ENCODE measurements around the gene ADARB2.

ADARB2 gene

GRCh38 chr10:1374511-1375345, 362.6 kb downstream of the ADARB2 start:
- no peak for DNase-seq (ENCODE audit: low read depth, low spot score)

- no peak for DNase-seq (ENCODE audit: low read depth, low spot score)
These were observed 364.0 kb downstream of the ADARB2 start for GRCh38 chr10:1373287-1373686.

- DNase-seq (ENCODE audit: low read depth, low spot score), result no peak
These were observed 365.1 kb downstream of the ADARB2 start for GRCh38 chr10:1372212-1372611.

- DNase-seq (ENCODE audit: low read depth, low spot score), result no peak
These were observed 367.0 kb downstream of the ADARB2 start for GRCh38 chr10:1370298-1370697.

- DNase-seq (ENCODE audit: low read depth, low spot score), result no peak
These were observed 367.7 kb downstream of the ADARB2 start for GRCh38 chr10:1369665-1370064.

GRCh38 chr10:1369197-1369596, 368.1 kb downstream of the ADARB2 start:
- no peak for DNase-seq (ENCODE audit: low read depth, low spot score)

- no peak for DNase-seq (ENCODE audit: low read depth, low spot score)
These were observed 368.5 kb downstream of the ADARB2 start for GRCh38 chr10:1368842-1369171.

- DNase-seq (ENCODE audit: low read depth, low spot score), result no peak
These were observed 369.1 kb downstream of the ADARB2 start for GRCh38 chr10:1367938-1368841.

- no peak for DNase-seq (ENCODE audit: low read depth, low spot score)
These were observed 370.4 kb downstream of the ADARB2 start for GRCh38 chr10:1366811-1367425.

- DNase-seq (ENCODE audit: low read depth, low spot score), result no peak
These were observed 371.0 kb downstream of the ADARB2 start for GRCh38 chr10:1366322-1366691.

GRCh38 chr10:1365540-1366321, 371.6 kb downstream of the ADARB2 start:
- no peak for DNase-seq (ENCODE audit: low read depth, low spot score)

GRCh38 chr10:1364151-1364910, 373.0 kb downstream of the ADARB2 start:
- no peak for DNase-seq (ENCODE audit: low read depth, low spot score)

- DNase-seq (ENCODE audit: low read depth, low spot score), result no peak
These were observed 373.7 kb downstream of the ADARB2 start for GRCh38 chr10:1363446-1364121.

- DNase-seq (ENCODE audit: low read depth, low spot score), result no peak
These were observed 374.5 kb downstream of the ADARB2 start for GRCh38 chr10:1362589-1363445.

GRCh38 chr10:1361411-1362105, 375.8 kb downstream of the ADARB2 start:
- DNase-seq (ENCODE audit: low read depth, low spot score), result no peak

GRCh38 chr10:1360558-1361164, 376.7 kb downstream of the ADARB2 start:
- no peak for DNase-seq (ENCODE audit: low read depth, low spot score)

GRCh38 chr10:1360011-1360557, 377.2 kb downstream of the ADARB2 start:
- no peak for DNase-seq (ENCODE audit: low read depth, low spot score)

- no peak for DNase-seq (ENCODE audit: low read depth, low spot score)
These were observed 377.7 kb downstream of the ADARB2 start for GRCh38 chr10:1359626-1359955.
